GM21619 (cell line): ENCODE results near the gene DHX58.

Source experiments
- ATAC-seq: cut with Tn5 transposase; IDR thresholded peaks from one replicate; pipeline ENCODE4 v1.9.1; 2021; ENCODE audit not compliant: unreplicated experiment

Gene DHX58

GRCh38 chr17:42111265-42111636 lies 1.3 kb downstream of the DHX58 start:
- ATAC-seq: no peak

GRCh38 chr17:42110301-42111264 lies 1.9 kb downstream of the DHX58 start:
- no peak for ATAC-seq

DNA sequence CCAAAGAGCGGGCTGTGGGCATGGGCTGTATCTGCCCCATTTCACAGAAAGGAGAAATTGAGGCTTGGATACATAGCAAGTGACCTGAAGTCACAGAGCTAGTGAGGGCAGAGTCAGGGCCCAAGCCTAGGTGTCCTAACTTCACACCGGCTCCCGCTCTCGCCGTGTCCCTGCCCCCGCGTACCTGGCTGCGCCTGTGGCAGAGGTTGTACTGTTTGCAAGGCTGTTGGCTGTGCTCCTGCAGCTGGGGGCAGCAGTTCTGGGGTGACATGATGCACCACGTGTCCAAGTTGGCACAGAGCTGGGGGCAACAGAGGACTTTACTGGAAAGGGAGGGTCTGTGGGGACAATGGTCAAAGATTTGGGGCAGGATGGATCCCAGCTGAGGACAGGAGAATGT lies 3.4 kb downstream of the DHX58 start:
- ATAC-seq: no peak

DNA sequence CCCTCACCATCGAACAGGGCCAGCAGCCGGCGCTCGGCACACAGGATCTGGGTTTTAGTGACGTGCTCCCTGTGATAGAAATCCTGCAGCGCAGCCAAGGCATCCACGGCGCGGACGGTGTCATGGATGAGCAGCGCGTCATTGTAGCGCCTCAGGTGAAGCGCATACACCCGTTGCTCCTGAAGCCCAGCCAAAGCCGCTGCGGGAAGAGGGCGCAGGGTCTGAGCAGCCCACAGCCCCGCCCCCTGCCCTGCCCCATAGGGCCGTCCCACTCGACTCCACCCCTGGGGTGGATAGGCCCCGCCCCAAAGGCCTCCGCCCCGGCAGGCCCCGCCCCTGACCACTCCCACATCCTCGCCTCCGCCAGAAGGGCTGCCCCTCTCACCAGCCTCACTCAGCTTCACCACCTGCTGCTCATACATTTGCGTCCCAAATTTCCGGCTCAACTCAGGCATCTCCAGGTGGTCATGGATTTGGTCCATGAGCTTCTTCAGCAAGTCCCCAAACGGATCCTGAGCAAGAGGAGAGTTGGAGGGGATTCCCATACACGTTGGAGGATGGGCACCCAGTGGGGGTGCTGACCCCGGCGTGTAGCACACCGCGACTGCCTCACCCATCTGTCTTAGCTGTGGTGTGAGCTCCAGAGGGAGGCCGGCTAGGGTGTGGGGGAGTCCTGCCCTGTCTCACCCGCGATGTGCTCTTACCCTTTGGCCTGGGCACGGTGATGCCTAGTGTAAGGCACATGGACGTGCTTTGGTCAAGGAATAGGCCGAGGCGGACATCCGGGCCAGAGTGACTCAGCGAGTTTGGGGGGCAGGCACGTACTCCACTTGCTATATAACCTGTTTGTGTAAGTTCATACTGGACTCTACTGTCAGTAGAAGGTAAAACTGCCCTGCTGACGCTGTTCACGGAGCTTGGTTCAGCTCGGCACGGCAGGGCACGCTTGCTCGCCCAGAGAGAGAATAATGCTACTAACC lies 4.6 kb downstream of the DHX58 start:
- peak; percentile 52 for ATAC-seq

DNA sequence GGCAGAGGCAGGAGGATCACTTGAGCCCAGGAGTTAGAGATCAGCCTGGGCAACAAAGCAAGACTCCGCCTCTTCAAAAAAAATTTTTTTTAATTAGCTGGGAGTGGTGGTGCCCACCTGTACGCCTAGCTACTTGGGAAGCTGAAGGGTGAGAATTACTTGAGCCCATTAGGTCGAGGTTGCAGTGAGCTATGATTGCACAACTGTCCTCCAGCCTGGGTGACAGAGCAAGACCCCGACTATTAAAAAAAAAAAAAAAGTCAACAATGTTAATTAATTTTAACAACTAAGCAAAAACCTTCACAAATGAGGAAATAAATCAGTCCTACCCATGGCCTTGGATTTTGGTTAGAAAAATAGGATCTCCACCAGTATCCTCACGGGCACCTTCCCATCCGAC lies 5.4 kb downstream of the DHX58 start:
- ATAC-seq: no peak

DNA sequence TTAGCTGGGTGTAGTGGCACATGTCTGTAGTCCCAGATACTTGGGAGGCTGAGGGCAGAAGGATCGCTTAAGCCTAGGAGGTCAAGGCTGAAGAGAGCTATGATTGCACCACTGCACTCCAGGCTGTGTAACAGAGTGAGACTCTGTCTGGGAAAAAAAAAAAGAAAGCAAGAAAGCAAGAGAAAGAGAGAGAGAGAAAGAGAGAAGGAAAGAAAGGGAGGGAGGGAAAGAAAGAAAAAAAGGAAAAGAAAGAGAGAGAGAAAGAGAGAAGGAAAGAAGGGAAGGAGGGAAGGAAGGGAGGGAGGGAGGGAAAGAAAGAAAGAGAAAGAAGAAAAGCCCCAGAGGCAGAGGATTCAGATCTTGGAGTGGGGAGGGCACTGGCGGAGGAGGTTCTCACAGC lies 6.5 kb downstream of the DHX58 start:
- no peak for ATAC-seq

DNA sequence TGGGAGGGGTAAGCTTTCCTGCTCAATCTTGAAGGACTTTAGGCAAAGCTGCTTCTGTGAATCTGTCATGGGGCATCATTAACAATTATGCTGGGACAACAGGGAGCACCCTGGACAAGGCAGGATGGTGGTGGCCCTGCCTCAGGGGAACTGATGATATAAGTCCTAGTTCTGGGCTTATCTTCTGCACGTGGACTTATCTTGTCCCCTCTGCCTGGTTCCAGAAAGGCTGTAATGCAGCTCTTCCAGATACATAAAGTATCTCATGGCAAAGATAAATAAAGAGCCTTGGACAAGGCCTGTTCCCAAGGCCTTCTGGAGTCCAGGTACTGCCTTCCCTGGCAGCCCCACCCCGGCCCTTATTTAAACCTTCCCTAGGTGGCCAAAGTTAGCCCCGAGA lies 8.2 kb downstream of the DHX58 start:
- no peak for ATAC-seq

DNA sequence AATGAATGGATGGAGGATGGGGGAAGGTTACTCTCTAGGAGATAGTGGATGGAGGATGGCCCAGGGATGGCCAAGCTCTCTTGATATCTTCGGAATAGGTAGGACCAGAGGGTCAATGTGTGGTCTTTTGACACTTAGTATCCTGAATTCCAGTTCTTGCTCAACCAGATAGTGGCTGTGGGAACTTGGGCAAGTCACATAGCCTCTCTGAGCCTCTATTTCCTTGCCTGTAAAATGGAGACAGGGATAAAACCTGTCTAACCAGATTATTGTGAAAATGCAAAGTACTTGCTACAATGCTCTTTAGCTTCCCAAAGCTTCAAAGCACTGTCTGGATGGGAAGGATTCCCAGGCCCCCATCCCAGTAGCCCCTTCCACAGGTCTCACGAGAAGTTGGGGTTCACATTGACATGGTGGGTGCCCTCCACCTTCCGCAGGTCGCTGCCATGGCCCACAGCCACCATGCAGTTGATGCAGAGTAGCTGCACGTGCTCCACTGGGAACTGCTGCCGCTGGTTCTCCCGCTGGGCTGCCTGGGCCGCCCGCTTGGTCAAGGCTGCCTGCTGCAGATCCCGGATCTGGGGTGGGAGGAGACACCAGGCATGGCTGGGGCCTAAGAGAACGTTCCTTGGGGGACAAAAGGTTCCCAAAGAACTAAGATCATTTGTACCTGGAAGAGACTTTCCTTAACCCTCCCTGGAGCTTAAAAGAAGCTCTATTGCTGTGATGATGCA lies 9.1 kb downstream of the DHX58 start:
- ATAC-seq: no peak

DNA sequence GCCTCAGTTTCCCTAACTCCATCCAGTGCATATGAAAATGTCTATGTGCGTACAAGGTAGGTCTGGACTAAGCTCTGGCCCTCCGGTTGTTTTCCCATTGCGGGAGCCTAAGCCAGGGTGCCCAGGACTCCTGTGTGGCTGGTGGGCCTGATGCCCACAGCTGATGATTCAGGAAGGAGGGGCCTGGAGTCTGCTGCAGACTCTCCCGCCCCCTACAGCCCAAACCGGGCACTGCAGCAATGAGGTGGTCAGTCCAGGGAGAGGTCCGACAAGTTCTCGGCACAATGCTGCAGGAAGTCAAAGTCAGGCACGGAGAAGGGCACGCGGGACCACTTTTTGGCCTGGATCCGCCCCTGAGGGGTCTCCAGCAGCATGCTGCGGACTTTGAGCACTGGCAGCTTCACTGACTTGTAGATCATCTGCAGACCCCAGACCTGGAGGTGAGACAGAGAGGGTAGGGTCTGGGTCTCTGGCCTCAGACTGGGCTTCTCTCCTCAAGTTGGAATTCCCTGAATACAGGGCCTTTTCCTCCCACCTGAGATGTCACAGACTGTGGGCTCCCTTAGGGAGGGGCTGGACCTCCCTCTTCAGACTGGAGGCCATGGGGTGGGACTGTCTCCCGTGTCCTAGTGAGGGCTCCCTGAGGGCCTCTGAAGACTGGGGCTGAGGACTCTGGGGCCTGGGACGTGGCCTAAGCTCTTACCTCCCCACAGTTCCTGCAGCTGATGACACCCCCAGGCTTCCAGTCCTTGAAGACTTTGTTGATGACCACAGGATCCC lies 10.8 kb downstream of the DHX58 start:
- ATAC-seq: no peak

GRCh38 chr17:42098730-42099399 lies 13.6 kb downstream of the DHX58 start:
- ATAC-seq: no peak

DNA sequence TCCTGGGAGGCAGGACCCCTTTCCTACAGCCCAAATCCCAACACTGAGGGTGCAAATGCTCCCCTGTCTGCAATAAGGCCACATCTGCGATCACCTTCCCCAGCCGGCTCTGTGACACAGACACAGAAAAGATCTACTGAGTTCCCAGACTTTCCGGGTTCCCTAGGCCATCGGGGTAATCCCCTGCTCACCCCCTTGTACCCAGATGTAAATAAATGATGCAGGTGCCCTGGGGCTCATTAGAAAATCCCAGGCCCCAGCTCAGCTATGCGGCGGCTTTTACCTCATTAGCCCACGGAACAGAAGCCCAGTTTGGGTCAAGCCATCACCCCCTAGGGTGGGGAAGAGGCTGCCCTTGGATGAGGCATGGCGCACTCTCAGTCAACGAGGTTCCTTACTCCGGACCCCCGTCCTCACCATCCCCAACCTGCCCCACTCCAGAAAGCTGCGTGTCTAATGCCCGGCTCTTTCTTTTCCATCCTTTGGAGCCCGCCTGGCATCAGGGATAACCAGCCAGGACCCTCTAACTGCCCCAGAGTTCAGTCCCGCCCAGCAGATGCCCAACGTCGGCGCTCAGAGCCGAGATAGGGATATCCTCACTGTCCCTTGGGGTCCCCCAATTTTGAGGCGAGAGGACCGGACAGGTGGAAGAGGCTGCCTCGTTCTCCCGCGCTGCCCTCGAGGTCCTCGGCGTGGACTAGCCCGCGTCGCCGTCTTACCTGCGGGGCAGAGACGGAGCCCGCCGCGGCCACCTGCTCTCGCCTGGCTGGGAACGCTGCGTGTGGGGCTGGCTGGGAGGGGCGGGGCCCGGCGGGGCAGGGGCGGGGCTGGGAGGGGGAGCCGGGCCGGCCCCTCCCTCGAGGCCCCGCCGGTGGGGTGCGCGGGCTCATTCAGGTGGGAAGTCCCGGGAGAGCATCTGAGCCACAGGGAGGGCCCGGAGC lies 14.6 kb downstream of the DHX58 start, which contains the start of gene ZNF385C:
ZNF385C (minus strand) TSS at position 783 of the 941 bp plus-strand sequence. CDS start 35,417 bp downstream, outside the sequence.
- ATAC-seq: no peak

DNA sequence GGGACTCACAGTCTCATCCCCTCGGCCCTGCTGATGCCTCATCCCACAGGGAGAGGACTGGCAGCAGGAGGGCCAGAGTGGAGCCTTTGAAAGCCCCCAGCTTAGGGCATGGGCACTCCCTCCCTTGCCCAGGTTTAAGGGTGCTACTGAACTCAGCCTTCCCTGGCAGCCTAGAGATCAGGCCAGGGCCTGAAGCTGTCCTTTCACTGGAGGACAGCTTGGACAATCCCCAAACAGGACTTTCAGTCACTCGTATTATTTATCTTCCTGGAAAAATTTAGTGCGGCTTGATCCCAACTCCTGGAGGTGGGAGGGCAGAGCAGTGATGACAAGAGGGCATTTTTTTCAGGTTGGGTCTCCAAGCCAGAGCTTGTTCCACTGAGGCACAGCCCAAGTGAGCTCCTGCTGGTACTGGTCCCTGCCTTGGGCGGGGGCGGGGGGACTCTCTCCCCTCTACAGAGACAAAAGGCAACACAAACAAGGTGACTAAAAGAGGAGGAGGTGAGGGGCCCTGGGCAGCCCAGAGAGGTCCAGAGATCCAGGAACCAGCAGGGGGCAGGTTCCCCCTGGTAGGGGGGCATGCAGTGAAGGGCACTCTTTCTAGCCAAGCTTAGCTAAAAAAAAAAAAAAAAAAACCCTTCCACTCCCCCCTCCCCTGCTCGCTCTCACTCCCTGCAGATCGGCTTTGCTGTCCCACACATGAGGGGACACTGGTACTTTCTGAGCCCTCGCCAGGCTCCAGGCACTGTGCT lies 16.0 kb downstream of the DHX58 start:
- ATAC-seq: no peak

- ATAC-seq: no peak
These were observed 18.0 kb downstream of the DHX58 start for GRCh38 chr17:42094375-42095069.

DNA sequence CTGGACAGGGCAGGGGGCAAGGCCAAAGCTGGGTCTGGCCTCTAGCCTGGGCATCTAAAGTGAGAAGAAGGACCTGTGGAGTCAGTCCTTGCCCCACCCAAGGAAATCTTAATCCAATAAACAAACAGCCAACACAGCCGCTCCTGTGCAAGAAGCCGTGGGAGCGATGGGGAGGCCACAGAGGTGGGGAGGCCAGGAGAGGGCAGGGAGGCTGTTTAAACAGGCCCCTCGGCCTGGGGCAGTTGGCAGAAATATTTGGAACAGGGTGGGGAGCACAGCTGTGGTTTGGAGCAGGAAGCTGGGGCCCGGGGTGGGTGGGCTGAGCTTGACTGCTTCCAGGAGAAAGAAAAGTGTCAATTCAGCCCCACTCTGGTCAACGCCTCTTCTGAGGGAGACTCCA lies 19.6 kb downstream of the DHX58 start:
- ATAC-seq: no peak

- ATAC-seq: no peak
These were observed 21.3 kb downstream of the DHX58 start for GRCh38 chr17:42090964-42091790.

DNA sequence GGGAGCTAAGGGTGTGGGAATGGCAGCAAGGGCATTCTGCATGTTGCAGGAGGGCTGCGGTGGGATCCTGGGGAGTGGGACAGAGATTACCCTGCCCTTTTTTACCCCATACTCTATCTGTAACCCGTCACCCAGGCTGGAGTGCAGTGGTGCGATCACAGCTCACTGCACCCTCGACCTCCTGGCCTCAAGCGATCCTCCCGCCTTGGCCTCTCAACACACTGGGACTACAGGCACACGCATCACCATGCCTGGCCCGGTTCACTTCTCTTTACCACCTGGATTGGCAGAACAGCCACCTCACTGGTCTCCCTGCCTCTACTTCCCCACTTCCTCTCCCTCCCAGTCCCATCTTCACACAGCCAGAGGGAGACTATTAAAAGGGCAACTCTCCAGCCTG lies 23.8 kb downstream of the DHX58 start:
- no peak for ATAC-seq
